SU-DHL-6 (cell line): ENCODE measurements around the gene TRIM13.

ENCODE experiments used
- EZH2phosphoT487 ChIP-seq: fragments of 200-600 bp; sonication (generic), shearing (Covaris generic); conservative IDR thresholded peaks from 2 replicates; pipeline ENCODE4 v1.6.1; 2018; ENCODE audit warnings: mild to moderate bottlenecking, antibody characterized with exemption, low read length, moderate library complexity, mixed read lengths
- TF ChIP-seq, protein P1 (sequence below): fragments of 200-600 bp; sonication (generic); IDR thresholded peaks from one replicate; pipeline ENCODE4 v1.5.1; 2017; ENCODE audit warnings: antibody characterized with exemption, mild to moderate bottlenecking, low read length, moderate library complexity; ENCODE audit not compliant: insufficient read depth, poor library complexity, severe bottlenecking

DNA sequence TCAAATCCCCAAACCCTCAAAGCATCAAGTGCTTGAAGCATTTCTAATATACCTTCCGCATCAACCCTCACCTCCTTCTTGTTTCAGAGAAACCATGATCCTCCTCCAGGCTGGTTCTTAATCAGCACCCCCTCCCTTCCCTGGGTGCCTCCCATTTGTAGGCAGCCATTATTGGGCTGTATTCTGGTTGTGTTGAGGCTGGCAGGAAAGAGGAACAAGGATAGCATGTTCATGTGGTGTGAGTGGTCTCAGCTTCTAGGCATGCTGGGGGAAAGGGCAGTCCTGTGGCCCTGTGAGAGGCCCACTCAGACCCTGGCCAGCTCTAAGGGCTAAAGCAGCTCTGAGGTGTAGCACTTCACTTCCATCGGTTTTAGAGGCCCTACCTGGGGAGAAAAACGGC lies 18.9 kb upstream of the TRIM13 start:
- TF ChIP-seq, protein P1, sequence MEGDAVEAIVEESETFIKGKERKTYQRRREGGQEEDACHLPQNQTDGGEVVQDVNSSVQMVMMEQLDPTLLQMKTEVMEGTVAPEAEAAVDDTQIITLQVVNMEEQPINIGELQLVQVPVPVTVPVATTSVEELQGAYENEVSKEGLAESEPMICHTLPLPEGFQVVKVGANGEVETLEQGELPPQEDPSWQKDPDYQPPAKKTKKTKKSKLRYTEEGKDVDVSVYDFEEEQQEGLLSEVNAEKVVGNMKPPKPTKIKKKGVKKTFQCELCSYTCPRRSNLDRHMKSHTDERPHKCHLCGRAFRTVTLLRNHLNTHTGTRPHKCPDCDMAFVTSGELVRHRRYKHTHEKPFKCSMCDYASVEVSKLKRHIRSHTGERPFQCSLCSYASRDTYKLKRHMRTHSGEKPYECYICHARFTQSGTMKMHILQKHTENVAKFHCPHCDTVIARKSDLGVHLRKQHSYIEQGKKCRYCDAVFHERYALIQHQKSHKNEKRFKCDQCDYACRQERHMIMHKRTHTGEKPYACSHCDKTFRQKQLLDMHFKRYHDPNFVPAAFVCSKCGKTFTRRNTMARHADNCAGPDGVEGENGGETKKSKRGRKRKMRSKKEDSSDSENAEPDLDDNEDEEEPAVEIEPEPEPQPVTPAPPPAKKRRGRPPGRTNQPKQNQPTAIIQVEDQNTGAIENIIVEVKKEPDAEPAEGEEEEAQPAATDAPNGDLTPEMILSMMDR = no peak
- no peak for TF ChIP-seq EZH2phosphoT487
